WERI-Rb-1 (cell line): Measurements from ENCODE around the gene ACER3.

ENCODE experiments used
- DNase-seq: peaks from one replicate; pipeline ENCODE4 v3.0.0-alpha.2; 2020
- H3K27ac ChIP-seq: fragments of 250-450 bp; sonication (Bioruptor Pico); 2 replicates; pipeline ENCODE4 v1.5.1; 2020; ENCODE audit warnings: mild to moderate bottlenecking, moderate library complexity
- H3K27me3 ChIP-seq: fragments of 250-450 bp; sonication (Bioruptor Pico); 2 replicates; pipeline ENCODE4 v1.5.1; 2021; ENCODE audit warnings: mild to moderate bottlenecking, low read depth, moderate library complexity; ENCODE audit not compliant: insufficient read depth, severe bottlenecking
- H3K36me3 ChIP-seq: fragments of 250-450 bp; sonication (Bioruptor Pico); 2 replicates; pipeline ENCODE4 v1.5.1; 2020; ENCODE audit warnings: mild to moderate bottlenecking, moderate library complexity
- H3K4me3 ChIP-seq: 2 replicates; pipeline ENCODE4 v1.5.1; 2011; ENCODE audit warnings: low read depth, mild to moderate bottlenecking, control low read depth, low read length
- H3K9me3 ChIP-seq: fragments of 250-450 bp; sonication (Bioruptor Pico); 2 replicates; pipeline ENCODE4 v1.5.1; 2021; ENCODE audit warnings: mild to moderate bottlenecking, moderate library complexity; ENCODE audit not compliant: severe bottlenecking
- TF ChIP-seq, protein P1 (sequence below): IDR thresholded peaks from 2 replicates; pipeline ENCODE4 v1.5.1; 2011; ENCODE audit warnings: low read depth, mild to moderate bottlenecking, control low read depth, inconsistent platforms, low read length

Gene ACER3

DNA sequence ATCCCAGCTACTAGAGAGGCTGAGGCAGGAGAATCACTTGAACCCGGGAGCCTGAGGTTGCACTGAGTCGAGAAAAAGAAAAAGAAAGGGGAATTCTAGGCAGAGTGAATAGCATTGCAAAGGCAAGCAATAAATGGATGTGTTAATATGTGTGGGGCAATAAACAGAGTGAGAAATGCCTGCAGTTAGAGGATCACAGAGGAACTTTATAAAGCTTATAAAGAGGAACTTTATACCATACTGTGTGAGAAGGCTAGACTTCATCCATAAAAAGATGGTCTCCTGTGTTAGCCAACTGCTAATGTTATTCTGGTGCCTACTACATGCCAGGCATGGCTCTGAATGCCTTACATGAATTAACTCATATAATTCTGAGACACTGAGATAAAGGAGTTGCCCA lies 174.3 kb downstream of the ACER3 start:
- H3K27ac ChIP-seq, result no peak overlapping the region
- no peaks in the 10 kb centered on the region for H3K27me3 ChIP-seq

DNA sequence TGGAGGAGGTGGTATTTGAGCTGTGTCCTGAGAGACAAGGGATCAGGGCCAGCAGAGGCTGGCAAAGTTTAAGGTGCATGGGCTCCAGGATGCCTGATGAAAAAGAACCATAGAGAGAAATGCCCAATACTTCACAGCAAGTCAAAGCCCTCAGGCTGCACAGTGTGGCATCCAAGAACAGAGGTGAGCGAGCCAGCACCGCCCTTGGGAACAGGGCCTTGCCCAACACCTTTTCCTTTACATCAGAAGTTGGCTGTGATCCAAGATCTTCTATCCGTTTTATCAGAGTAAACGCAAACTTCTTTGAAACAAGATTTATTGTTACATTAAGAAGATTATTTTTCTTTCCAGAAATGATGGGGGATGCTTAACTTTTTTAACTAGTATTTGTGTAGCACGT lies 174.9 kb downstream of the ACER3 start:
- TF ChIP-seq, protein P1, sequence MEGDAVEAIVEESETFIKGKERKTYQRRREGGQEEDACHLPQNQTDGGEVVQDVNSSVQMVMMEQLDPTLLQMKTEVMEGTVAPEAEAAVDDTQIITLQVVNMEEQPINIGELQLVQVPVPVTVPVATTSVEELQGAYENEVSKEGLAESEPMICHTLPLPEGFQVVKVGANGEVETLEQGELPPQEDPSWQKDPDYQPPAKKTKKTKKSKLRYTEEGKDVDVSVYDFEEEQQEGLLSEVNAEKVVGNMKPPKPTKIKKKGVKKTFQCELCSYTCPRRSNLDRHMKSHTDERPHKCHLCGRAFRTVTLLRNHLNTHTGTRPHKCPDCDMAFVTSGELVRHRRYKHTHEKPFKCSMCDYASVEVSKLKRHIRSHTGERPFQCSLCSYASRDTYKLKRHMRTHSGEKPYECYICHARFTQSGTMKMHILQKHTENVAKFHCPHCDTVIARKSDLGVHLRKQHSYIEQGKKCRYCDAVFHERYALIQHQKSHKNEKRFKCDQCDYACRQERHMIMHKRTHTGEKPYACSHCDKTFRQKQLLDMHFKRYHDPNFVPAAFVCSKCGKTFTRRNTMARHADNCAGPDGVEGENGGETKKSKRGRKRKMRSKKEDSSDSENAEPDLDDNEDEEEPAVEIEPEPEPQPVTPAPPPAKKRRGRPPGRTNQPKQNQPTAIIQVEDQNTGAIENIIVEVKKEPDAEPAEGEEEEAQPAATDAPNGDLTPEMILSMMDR, result no peak
- no peaks in the 10 kb centered on the region for H3K36me3 ChIP-seq
- no peaks in the 10 kb centered on the region for H3K9me3 ChIP-seq
- H3K27ac ChIP-seq, result no peak overlapping the region
- H3K4me3 ChIP-seq, result no peak overlapping the region
- no peak for DNase-seq
- H3K27me3 ChIP-seq, result no peaks in the 10 kb centered on the region

More for the DNA sequence above, 174.3 kb downstream of the ACER3 start:
- DNase-seq, result no peak
- H3K36me3 ChIP-seq, result no peaks in the 10 kb centered on the region
- H3K9me3 ChIP-seq, result no peaks in the 10 kb centered on the region
- TF ChIP-seq, protein P1, result no peak
- H3K4me3 ChIP-seq, result no peak overlapping the region

DNA sequence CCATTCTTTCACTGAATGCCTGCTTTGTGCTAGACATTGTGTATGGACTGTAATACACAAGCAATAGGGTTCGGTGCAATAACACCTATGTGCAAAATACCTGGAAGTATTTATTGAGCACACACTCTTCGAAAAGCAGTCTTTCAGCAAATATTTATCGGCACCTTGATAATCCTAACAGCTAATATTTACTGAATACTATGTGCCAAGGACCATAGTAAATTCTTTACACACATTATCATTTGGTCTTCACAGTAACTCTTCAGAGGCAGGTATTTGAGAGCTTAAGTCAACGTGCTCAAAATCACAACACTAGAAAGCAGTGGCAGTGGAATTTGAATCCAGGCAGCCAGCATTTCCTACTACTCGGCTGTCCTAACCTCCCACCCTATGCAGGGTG lies 175.7 kb downstream of the ACER3 start:
- H3K27ac ChIP-seq, result no peak overlapping the region
- H3K4me3 ChIP-seq, result no peak overlapping the region
- H3K27me3 ChIP-seq, result no peaks in the 10 kb centered on the region
- TF ChIP-seq, protein P1, result no peak
- H3K9me3 ChIP-seq, result no peaks in the 10 kb centered on the region
- no peak for DNase-seq
- H3K36me3 ChIP-seq, result no peaks in the 10 kb centered on the region

DNA sequence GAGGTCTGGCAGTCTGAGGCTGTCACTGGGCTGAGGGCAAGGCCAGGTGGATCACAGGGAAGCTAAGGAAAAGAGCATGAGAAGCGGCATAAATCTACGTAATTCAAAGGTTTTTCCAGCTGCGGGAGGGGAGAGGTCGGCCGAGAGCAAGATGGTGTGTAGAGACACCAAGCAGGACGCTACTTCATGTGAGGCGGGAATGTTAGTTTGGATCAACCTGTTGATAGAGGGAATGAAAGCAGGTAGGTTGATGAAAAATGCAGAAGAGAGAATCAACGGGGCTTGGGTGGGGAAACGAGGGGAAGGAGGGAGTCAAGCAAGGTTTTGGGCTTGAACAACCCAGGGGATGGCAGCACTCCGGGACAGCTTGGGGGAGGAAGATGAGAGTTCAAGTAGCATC lies 176.3 kb downstream of the ACER3 start:
- TF ChIP-seq, protein P1, result no peak
- no peaks in the 10 kb centered on the region for H3K27me3 ChIP-seq
- no peak for DNase-seq
- no peak overlapping the region for H3K27ac ChIP-seq
- H3K36me3 ChIP-seq, result no peaks in the 10 kb centered on the region
- H3K9me3 ChIP-seq, result no peaks in the 10 kb centered on the region
- no peak overlapping the region for H3K4me3 ChIP-seq

DNA sequence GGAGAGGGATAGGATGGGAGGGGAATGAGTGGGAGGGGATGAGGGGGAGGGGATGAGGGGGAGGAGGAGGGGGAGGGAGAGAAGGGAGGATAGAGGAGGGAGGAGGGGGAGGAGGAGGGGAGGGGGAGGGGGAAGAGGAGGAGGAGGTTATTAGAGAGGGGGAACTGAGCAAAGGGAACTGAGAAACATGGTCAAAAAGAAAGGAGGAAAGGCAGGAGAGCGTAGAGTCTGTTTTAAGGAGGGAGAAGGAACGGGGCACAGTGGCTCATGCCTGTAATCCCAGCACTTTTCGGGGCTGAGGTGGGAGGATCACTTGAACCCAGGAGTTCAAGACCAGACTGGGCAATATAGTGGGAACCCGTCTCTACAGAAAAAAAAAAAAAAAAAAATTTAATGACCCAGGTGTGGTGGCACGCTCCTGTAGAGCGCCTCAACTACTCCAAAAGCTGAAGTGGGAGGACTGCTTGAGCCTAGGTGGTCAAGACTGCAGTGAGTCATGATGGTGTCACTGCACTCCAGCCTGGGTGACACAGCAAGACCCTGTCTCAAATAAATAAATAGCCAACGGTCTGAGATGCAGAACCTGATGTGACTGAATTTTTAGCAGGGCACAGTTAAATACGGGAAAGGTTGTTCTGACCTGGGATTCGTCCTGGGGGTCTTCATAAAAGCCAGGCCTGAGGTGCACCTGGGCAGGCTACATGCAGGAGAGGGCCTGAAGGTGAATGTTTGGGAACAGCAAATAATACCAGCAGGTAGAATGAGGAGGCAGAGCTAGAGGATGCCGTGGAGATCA lies 177.5 kb downstream of the ACER3 start:
- H3K27ac ChIP-seq, result no peak overlapping the region
- H3K27me3 ChIP-seq, result no peaks in the 10 kb centered on the region
- no peaks in the 10 kb centered on the region for H3K9me3 ChIP-seq
- TF ChIP-seq, protein P1, result no peak
- no peaks in the 10 kb centered on the region for H3K36me3 ChIP-seq
- H3K4me3 ChIP-seq, result no peak overlapping the region
- DNase-seq, result no peak
